NOMO-1 treated with DMSO at 0.1 percent for 48 hours (cell line): Measurements from ENCODE around the gene SIX2.
"Not testable (repeated sequence)": the region's sequence is repeated elsewhere in the genome, so short reads cannot be mapped to it uniquely, and the experiment has no call there.

Experiments
- DNase-seq: peaks from one replicate; lab custom pipeline; 2025; ENCODE audit not compliant: unreplicated experiment; lab: John Stamatoyannopoulos, UW

SIX2 gene

GRCh38 chr2:45009303-45009927 lies at the start of gene SIX2:
Gene SIX2 (minus strand): TSS chr2:45009452. CDS start chr2:45009110, 342 bp downstream.
- DNase-seq: peak; percentile 3

- no peak for DNase-seq
Observed at GRCh38 chr2:45055162-45055605, 45.9 kb upstream of the SIX2 start.

GRCh38 chr2:45053966-45054365 lies 44.7 kb upstream of the SIX2 start:
- DNase-seq: no peak

GRCh38 chr2:45052388-45052928 lies 43.2 kb upstream of the SIX2 start:
- DNase-seq: no peak

GRCh38 chr2:45049569-45050336 lies 40.5 kb upstream of the SIX2 start:
- no peak for DNase-seq

- no peak for DNase-seq
Observed at GRCh38 chr2:45047301-45047700, 38.0 kb upstream of the SIX2 start.

- DNase-seq: no peak
Observed at GRCh38 chr2:45046786-45047185, 37.5 kb upstream of the SIX2 start.

GRCh38 chr2:45045706-45046105 lies 36.5 kb upstream of the SIX2 start:
- DNase-seq: no peak

GRCh38 chr2:45044916-45045315 lies 35.7 kb upstream of the SIX2 start:
- DNase-seq: no peak

GRCh38 chr2:45043174-45043573 lies 33.9 kb upstream of the SIX2 start:
- no peak for DNase-seq

GRCh38 chr2:45042401-45042800 lies 33.1 kb upstream of the SIX2 start:
- DNase-seq: no peak

- no peak for DNase-seq
Observed at GRCh38 chr2:45040786-45041185, 31.5 kb upstream of the SIX2 start.

GRCh38 chr2:45039804-45040203 lies 30.6 kb upstream of the SIX2 start:
- DNase-seq: not testable (repeated sequence)

GRCh38 chr2:45038861-45039260 lies 29.6 kb upstream of the SIX2 start:
- not testable (repeated sequence) for DNase-seq

- no peak for DNase-seq
Observed at GRCh38 chr2:45033302-45033701, 24.1 kb upstream of the SIX2 start.

- no peak for DNase-seq
Observed at GRCh38 chr2:45031028-45031427, 21.8 kb upstream of the SIX2 start.

GRCh38 chr2:45030553-45030952 lies 21.3 kb upstream of the SIX2 start:
- no peak for DNase-seq

GRCh38 chr2:45029215-45029614 lies 20.0 kb upstream of the SIX2 start:
- DNase-seq: no peak

- no peak for DNase-seq
Observed at GRCh38 chr2:45028276-45028675, 19.0 kb upstream of the SIX2 start.

- no peak for DNase-seq
Observed at GRCh38 chr2:45026924-45027450, 17.7 kb upstream of the SIX2 start.

- no peak for DNase-seq
Observed at GRCh38 chr2:45024600-45025291, 15.5 kb upstream of the SIX2 start.
